Sigmoid colon (tissue), 7 donors: ENCODE measurements around the gene YY2. TPM values are rescaled to one million over a fixed set of nuclear protein-coding genes. Genes with fewer than 3 reads are reported as not detected.

Experiments
- DNase-seq: peaks from one replicate; pipeline ENCODE4 v3.0.0-alpha.2; 2019
- H3K27ac ChIP-seq, 4 donors: fragments of 200-600 bp; sonication (generic); one replicate each; pipeline ENCODE4 v1.5.1; 2016 to 2019; ENCODE audit warnings: mild to moderate bottlenecking in 1 of 4
- H3K27me3 ChIP-seq, 3 donors: fragments of 200-600 bp; sonication (generic); one replicate each; pipeline ENCODE4 v1.5.1; 2019; ENCODE audit warnings: mild to moderate bottlenecking in 1 of 3
- H3K36me3 ChIP-seq, 4 donors: fragments of 200-600 bp; sonication (generic); one replicate each; pipeline ENCODE4 v1.5.1; 2016 to 2019
- H3K4me1 ChIP-seq, 4 donors: fragments of 200-600 bp; sonication (generic); one replicate each; pipeline ENCODE4 v1.5.1; 2017 to 2019
- H3K4me3 ChIP-seq, 4 donors: fragments of 200-600 bp; sonication (generic); one replicate each; pipeline ENCODE4 v1.5.1; 2017 to 2019; ENCODE audit warnings: mild to moderate bottlenecking in 2 of 4, moderate library complexity in 1 of 4
- H3K9me3 ChIP-seq, 4 donors: fragments of 200-600 bp in 3 of 4; sonication (generic) in 3 of 4; one replicate each; pipeline versions ENCODE4 v1.5.1 to v1.6.1; 2013 to 2019
- CTCF ChIP-seq, 4 experiments: fragments of 450-650 bp in 3 of 4; fragments of 200-600 bp in 1 of 4; IDR thresholded peaks; one replicate each; pipeline ENCODE4 v1.5.1; 2016 to 2019; ENCODE audit warnings: antibody characterized with exemption in 4 of 4, mild to moderate bottlenecking in 3 of 4, moderate library complexity in 2 of 4
- EP300 ChIP-seq, 4 donors: sonication (generic); formaldehyde crosslinking; IDR thresholded peaks; one replicate each; pipeline ENCODE4 v1.6.1; 2017; ENCODE audit warnings: antibody characterized with exemption in 4 of 4
- POLR2A ChIP-seq, 2 donors: fragments of 450-650 bp; IDR thresholded peaks; one replicate each; pipeline ENCODE4 v1.6.1; 2016; ENCODE audit warnings: antibody characterized with exemption in 2 of 2, mild to moderate bottlenecking in 2 of 2, moderate library complexity in 2 of 2
- POLR2AphosphoS5 ChIP-seq, 4 donors: sonication (generic); formaldehyde crosslinking; IDR thresholded peaks; one replicate each; pipeline ENCODE4 v1.6.1; 2017; ENCODE audit warnings: antibody characterized with exemption in 4 of 4
- WGBS, 2 donors: extraction: QIAGEN DNeasy Blood & Tissue Kit; methylation state at CpG; one replicate each; pipeline ENCODE4 v1.1.7; 2013; 5-methylcytosine and 5-hydroxymethylcytosine counted together
- intact Hi-C: fragments of 100-400 bp; cut with DNase I; formaldehyde crosslinking; loops from one replicate; pipeline ENCODE4 v1.15.1; 2023
- polyA plus RNA-seq, 3 donors: library from polyadenylated mRNA; stranded (reverse); fragments of 200-250 nt; gene quantifications; one replicate each; pipeline ENCODE4 v1.2.3, GENCODE V29; 2013
- total RNA-seq, 4 donors: library from RNA; depleted of rRNA; stranded (reverse); fragments of >200 nt; gene quantifications; one replicate each; pipeline ENCODE4 v1.1.0, GENCODE V29; 2016
- donor health status: healthy with polysubstance abuse.
- donor health status: Bipolar disorder and iron deficiency.
- donor health status: healthy.

Gene YY2
- total and polyA plus RNA-seq, 7 donors: 0.77 to 4.2 (median 2.3) TPM; not detected in 2

GRCh38 chrX:21881881-21882574 is 26.2 kb downstream of the YY2 start:
- H3K27ac ChIP-seq: no peak overlapping the region
- no peaks in the 10 kb centered on the region for H3K9me3 ChIP-seq
- DNase-seq: no peak
- no peak overlapping the region for H3K4me3 ChIP-seq
- no peaks in the 10 kb centered on the region for H3K27me3 ChIP-seq
- intact Hi-C loops: no loop called here
- 93 to 94% methylated on average over 3 of the region's 3 CpGs for WGBS, 2 donors
- TF ChIP-seq EP300 (IDR thresholded peaks at IDR 0.05) (no peak), CTCF (IDR thresholded peaks at IDR 0.05) (no peak), POLR2AphosphoS5 (IDR thresholded peaks at IDR 0.05) (no peak), POLR2A (IDR thresholded peaks at IDR 0.05) (no peak)
- no peaks in the 10 kb centered on the region for H3K36me3 ChIP-seq
- no peaks in the 10 kb centered on the region for H3K4me1 ChIP-seq

GRCh38 chrX:21883258-21883657 is 27.5 kb downstream of the YY2 start:
- H3K36me3 ChIP-seq: no peaks in the 10 kb centered on the region
- H3K4me1 ChIP-seq: no peaks in the 10 kb centered on the region
- DNase-seq: peak; percentile 66
- H3K27me3 ChIP-seq: no peaks in the 10 kb centered on the region
- H3K4me3 ChIP-seq: no peak overlapping the region
- WGBS, 2 donors: 68 to 74% methylated on average over 5 of the region's 5 CpGs
- intact Hi-C loops: no loop called here
- TF ChIP-seq CTCF (IDR thresholded peaks at IDR 0.05) (no peak), POLR2A (IDR thresholded peaks at IDR 0.05) (no peak), EP300 (IDR thresholded peaks at IDR 0.05) (no peak), POLR2AphosphoS5 (IDR thresholded peaks at IDR 0.05) (no peak)
- no peak overlapping the region for H3K27ac ChIP-seq
- H3K9me3 ChIP-seq: no peaks in the 10 kb centered on the region

GRCh38 chrX:21885568-21885967 is 29.8 kb downstream of the YY2 start:
- Histone ChIP-seq H3K27ac (no peak overlapping the region), H3K4me3 (no peak overlapping the region), H3K4me1 (no peaks in the 10 kb centered on the region), H3K27me3 (no peaks in the 10 kb centered on the region), H3K36me3 (no peaks in the 10 kb centered on the region), H3K9me3 (no peaks in the 10 kb centered on the region)
- intact Hi-C loops: no loop called here
- TF ChIP-seq EP300 (IDR thresholded peaks at IDR 0.05) (no peak), CTCF (IDR thresholded peaks at IDR 0.05) (no peak), POLR2A (IDR thresholded peaks at IDR 0.05) (no peak), POLR2AphosphoS5 (IDR thresholded peaks at IDR 0.05) (no peak)
- WGBS, 2 donors: 81 to 95% methylated on average over 1 of the region's 1 CpG
- no peak for DNase-seq

- H3K36me3 ChIP-seq: no peaks in the 10 kb centered on the region
- WGBS, 2 donors: 16 to 52% methylated on average over 2 of the region's 2 CpGs
- no peak overlapping the region for H3K4me3 ChIP-seq
- H3K27ac ChIP-seq: no peak overlapping the region
- no peaks in the 10 kb centered on the region for H3K4me1 ChIP-seq
- no peaks in the 10 kb centered on the region for H3K9me3 ChIP-seq
- TF ChIP-seq POLR2AphosphoS5 (IDR thresholded peaks at IDR 0.05): no peak
- H3K27me3 ChIP-seq: no peaks in the 10 kb centered on the region
- DNase-seq: no peak
- intact Hi-C loops: no loop called here
Observed at GRCh38 chrX:21905313-21905712, 49.5 kb downstream of the YY2 start.

GRCh38 chrX:21905953-21906352 is 50.2 kb downstream of the YY2 start:
- TF ChIP-seq CTCF (IDR thresholded peaks at IDR 0.05) (no peak), EP300 (IDR thresholded peaks at IDR 0.05) (no peak), POLR2A (IDR thresholded peaks at IDR 0.05) (no peak), POLR2AphosphoS5 (IDR thresholded peaks at IDR 0.05) (no peak)
- Histone ChIP-seq H3K36me3 (no peaks in the 10 kb centered on the region), H3K27ac (no peak overlapping the region), H3K9me3 (no peaks in the 10 kb centered on the region), H3K4me1 (no peaks in the 10 kb centered on the region), H3K4me3 (no peak overlapping the region), H3K27me3 (no peaks in the 10 kb centered on the region)
- 28 to 77% methylated on average over 3 of the region's 3 CpGs for WGBS, 2 donors
- intact Hi-C loops: no loop called here
- DNase-seq: no peak
